Endometrial microvascular endothelial cells (primary cell): ENCODE measurements around the gene KLK11. TPM values are rescaled to one million over a fixed set of nuclear protein-coding genes. Genes with fewer than 3 reads are reported as not detected.
"Not testable (repeated sequence)": the region's sequence is repeated elsewhere in the genome, so short reads cannot be mapped to it uniquely, and the experiment has no call there.

Source experiments
- in situ Hi-C: cut with HindIII; loops from 2 replicates; pipeline ENCODE4 v1.10.0; 2017; ENCODE audit warnings: low sequenced_read_pairs, low pct_unique_long_range_greater_than_20kb; ENCODE audit errors: inconsistent ontology term
- total RNA-seq: library from RNA; depleted of rRNA; stranded (reverse); fragments of >200 nt; gene quantifications from one replicate; pipeline ENCODE4 v1.2.3, GENCODE V29; 2015; ENCODE audit errors: inconsistent ontology term

KLK11 gene
- total RNA-seq, 1 donor from 2014 or later: not detected

- in situ Hi-C loops: no loop called here
These were observed 16.2 kb downstream of the KLK11 start for GRCh38 chr19:51010066-51010795.

DNA sequence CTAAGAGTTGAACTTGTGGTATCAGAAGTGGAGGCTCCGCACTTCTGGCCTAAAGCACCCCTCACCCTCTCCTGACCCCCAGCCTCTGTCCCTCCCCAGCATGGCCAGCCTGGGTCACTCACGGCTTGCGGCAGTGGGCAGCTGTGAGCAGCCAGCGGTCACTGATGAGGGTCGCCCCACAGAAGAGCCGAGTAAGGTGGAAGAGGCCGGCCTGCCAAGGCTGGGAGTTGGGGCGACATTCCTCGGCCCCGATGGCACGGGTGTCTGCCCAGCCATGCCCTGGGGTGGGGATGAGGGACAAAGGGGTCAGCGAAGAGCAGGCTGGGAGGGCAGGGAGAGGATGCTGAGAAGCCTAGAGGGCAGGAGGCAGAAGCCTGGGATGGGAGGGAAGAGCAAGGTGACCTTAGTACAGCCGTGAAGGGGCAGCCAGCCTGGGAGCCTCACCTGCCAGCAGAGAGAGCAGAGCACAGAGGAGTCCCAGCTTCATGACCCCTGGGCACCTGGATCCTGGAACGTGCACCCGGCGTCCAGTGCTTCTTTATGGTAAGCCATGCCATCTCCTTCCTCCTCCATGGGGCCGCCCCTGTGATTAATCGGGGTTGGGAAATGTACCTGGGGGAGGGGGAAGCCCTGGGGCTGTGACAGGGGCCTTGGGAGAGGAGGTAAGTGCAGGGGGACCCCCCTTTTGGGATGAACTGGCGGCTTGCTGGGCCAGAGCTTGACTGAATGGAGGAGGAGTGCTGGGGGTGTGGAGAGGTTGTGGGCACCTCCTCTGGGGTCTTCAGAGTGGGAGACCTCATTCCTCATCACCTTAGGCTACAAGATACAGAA lies 17.1 kb downstream of the KLK11 start:
- in situ Hi-C loops: no loop called here

DNA sequence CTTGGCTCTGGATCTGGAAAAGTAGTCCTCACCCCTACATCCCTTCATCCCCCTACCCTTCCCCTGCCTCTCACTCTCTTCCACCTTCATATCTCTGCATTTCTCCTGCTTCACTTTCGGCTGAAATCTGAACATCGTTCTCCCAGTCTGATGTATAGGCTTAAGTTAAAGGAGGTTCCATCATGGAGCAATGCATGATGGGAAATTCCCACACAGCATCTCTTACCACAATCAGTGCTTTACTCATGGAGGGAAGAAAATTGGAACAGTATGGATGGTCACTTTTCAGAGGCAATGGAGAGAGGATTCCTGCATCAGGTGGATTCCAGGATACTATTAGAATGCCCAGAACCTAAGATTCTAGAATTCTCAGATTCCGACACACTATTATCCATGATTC lies 18.9 kb downstream of the KLK11 start:
- in situ Hi-C loops: no loop called here

DNA sequence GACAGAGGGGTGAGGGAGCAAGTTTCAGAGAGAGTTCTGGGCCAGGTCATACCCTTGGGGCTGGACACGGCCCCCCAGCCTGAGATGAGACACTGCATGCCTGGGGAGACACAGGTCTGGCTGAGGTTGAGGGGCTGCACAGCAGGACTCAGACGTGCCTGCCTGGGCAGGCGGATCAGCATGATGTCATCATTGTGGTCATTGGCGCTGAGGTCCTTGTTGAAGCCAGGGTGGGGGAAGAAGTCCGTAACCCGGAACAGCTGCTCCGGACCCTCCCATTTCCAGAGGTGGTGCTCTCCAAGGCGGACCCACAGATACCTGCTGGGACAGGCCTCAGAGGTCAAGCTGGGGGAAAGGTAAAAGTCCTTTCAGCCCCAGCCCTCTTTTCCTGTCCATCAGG lies 20.0 kb downstream of the KLK11 start:
- in situ Hi-C loops: no loop called here

- in situ Hi-C loops: no loop called here
These were observed 21.2 kb downstream of the KLK11 start for GRCh38 chr19:51005248-51005647.

DNA sequence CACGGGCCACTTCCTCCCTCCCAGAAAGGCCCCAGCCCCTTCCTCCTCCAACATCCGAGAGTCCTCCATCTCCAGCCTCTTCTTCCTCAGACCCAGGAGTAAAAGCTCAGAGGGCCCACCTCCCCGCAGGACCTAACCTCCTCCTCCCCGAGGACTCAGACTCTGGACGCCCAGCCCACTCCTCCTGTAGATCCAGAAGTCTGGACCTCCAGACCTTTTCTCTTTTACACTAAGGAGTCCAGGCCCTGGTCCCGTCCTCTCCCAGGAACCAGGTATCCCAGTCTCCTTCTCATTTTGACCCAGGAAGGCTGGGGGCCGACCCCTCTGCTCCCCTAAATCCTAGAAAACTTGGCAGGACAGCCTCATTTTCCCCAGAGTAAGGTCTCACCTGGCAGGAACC lies 23.1 kb downstream of the KLK11 start:
- in situ Hi-C loops: no loop called here

DNA sequence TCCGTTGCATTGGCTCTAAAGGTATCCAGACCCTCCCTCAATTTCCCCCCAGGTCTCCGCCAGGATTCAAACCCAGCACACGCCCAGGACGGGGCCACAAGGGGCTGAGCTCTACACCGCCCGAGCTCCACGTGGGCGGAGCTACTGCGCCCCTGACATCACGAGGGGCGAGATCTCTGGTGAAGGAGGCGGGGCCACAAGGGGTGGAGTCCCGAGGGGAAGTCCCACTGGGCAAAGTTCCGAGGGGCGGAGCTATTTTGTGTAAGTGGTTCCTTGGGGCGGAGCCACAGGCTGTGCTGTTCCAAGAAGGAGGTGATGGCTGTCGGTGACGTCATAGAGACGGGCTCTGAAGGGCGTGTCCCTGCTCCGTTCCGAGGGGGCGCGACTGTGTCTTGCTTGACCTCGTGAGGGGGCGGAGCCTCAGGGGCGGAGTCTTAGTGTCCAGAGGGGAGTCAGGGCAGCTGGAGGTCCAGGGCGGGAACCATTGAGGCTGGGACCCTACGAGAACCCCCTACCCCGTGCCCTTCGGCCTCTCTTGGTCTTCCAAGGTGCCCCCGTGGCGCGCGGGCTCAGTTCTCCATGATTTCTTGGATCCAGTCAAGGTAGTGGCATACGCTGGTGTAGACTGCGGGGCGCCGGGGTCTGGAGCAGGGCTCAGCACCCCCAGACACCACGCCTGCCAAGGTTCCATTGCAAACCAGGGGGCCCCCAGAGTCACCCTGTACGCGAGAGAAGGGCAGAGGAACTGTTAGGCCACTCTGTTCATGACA lies 23.7 kb downstream of the KLK11 start:
- in situ Hi-C loops: no loop called here

DNA sequence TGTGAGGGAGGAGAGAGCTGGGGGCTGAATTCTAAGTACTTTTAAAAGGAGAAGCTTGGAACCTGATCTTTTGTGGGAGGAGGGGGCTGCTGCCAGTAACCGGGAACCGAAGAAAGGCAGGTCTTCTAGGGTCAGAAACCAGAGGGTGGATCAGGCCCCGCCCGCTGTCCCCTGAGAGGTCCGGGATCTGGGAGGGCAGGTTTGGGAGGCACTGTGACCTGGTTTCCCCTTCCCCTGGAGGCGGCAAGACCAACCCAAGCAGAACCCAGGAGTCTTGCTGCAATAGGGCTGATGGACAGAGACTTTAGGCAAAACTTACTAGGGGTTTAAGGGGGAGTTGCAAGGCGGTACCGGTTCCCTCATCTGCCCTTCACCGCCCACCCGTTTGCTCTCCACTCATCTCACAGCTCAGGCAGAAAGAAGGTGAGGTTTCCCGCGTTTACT lies 24.3 kb downstream of the KLK11 start:
- in situ Hi-C loops: no loop called here

GRCh38 chr19:51001515-51001914 lies 24.9 kb downstream of the KLK11 start, which contains the start of gene KLK8:
TSS of gene KLK8 (minus strand) at chr19:51001604. CDS start at chr19:51001167, 437 bp downstream.
- in situ Hi-C loops: no loop called here

GRCh38 chr19:51000981-51001380 lies 25.4 kb downstream of the KLK11 start:
- in situ Hi-C loops: no loop called here

GRCh38 chr19:51000426-51000825 lies 26.0 kb downstream of the KLK11 start:
- in situ Hi-C loops: no loop called here

DNA sequence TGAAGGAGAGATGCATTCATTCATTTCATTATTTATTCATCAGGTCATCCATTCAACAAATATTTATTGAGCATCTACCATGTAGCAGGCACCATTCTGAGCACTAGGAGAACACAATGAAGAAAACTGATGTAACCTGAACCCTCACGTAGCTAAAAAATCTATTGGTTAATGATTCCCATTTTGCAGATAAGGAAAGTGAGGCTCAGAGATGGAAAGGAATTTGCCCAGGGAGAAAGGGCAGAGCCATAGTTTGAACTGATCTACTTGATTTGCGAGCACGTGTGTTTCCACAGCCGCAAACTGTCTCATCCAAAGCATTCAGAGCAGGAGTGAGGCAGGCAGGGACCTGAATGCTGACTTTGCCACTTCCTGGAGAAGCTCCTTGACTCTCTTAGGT lies 27.7 kb downstream of the KLK11 start:
- in situ Hi-C loops: no loop called here

DNA sequence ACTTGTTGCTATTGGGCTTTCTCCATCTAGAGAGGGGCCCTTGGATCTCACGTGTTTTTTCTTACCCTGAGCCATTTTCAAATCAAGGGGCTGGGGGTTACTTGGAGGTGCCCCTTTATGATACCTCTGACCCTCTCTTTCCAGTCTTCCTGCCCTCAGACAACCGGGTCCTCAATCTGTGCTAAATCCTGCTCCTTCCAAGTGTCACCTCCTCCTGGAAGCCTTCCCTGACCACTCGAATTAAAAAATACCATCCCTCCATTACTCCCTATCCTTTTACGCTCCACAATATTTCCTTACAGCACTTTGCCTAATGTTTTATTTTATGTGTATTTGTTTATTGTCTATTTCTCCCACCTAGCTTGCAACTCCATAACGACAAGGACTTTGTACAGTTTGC lies 28.4 kb downstream of the KLK11 start:
- in situ Hi-C loops: no loop called here

DNA sequence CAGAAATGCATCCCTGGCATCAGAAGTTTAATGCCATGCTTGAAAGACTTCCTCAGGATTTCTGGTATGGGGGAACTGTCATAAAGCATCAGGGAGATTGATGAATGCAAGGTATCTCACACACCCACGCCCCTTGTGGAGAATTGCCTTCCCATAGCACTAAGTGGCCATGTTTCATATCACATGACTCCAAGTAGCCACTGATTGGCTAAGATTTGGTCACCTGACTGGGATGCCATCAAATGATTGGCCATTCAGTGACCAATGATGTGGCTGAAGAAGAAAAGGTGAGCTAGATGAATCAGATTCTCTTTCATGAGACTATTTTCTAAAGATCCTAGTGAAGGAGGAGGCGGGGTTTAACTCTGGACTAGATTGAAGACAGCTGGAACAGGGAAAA lies 32.3 kb downstream of the KLK11 start:
- in situ Hi-C loops: no loop called here

DNA sequence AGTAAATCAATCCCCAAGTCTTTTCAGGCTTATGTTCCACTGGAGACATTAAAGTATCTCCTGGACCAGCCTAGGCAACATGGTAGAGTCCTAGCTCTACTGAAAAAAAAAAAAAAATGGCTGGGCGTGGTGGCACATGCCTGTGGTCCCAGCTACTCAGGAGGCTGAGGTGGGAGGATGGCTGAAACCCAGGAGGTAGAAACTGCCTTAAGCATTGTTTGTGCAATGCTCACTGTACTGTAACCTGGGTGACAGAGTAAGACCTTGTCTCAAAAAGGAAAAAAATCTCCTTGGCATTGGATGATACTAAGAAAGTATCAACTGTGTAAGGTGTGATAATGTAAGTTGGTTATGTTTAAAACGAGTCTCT lies 33.8 kb downstream of the KLK11 start:
- in situ Hi-C loops: no loop called here

GRCh38 chr19:50984416-50984815 lies 42.0 kb downstream of the KLK11 start:
- in situ Hi-C loops: not testable (repeated sequence)

GRCh38 chr19:50983625-50984292 lies 42.7 kb downstream of the KLK11 start, which contains the start of gene KLK7:
TSS of gene KLK7 (minus strand) at chr19:50983917. CDS start at chr19:50982399, 1,518 bp downstream.
- in situ Hi-C loops: no loop called here

DNA sequence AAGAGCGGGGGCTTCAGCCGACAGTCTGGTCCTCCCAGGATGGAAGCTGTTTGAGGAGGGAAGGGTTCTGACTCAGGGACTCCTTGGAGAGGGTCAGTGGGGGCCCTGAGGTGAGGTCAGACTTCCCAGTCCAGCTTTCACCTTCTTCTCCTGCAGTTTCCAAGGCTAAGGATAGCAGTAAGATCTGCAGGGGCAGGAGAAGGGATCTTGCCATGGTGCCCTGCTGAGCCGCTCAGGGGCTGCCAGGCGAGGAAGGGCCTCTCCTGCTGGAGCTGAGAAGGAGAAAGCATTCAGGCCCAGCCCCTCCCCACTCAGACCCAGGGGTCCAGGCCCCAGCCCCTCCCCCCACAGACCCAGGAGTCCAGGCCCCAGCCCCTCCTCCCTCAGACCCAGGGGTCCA lies 44.2 kb downstream of the KLK11 start:
- in situ Hi-C loops: no loop called here

DNA sequence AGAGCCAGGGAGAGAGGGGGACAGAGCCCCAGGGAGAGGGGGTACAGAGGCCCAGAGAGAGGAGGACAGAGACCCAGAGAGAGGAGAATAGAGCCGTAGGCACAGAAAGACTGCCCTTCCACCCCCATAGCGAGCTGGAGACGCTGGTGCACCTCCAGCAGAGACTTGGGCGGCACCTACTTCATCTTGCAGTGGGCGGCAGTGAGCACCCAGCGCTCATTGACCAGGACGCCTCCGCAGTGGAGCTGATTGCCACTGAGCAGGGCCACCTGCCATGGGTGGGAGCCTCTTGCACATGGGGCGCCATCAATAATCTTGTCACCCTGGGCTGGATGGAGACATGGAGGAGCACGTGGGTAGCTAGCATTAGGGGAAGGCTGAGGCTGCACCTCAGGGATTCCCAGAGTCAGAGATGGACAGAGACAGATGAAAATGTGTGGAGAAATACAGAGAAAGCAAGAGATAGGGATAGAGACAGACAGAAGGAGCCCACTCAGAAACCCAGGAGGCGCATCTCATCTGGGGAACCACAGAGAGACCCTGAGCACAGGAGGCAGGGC lies 44.7 kb downstream of the KLK11 start:
- in situ Hi-C loops: no loop called here
